IPS-NIHi11 (cell line): Measurements from ENCODE around the gene LINGO3.

ENCODE experiments used
- DNase-seq: peaks from one replicate; pipeline ENCODE4 v3.0.0; 2012; ENCODE audit warnings: mixed read lengths, low spot score

The LINGO3 gene

GRCh38 chr19:2261438-2262172 is 46.3 kb downstream of the LINGO3 start:
- peak; percentile 59 for DNase-seq

GRCh38 chr19:2260341-2260805 is 47.6 kb downstream of the LINGO3 start:
- DNase-seq: no peak

DNA sequence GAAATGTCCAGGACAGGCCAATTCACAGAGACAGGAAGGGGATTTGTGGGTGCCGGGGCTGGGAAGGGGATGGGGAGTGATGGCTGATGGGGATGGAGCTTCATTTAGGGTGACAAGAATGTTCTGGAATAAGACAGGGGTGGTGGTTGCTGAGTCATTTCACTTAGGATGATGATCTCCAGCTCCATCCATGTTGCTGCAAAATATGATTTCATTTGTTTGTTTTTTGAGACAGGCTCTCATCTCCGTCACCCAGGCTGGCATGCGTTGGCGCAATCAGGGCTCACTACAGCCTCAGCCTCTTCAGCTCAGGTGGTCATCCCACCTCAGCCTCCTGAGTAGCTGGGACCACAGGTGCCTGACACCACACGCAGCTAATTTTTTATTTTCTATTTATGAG is 48.6 kb downstream of the LINGO3 start:
- no peak for DNase-seq
